Keratinocyte (primary cell): ENCODE data around the gene CELF2.

ENCODE experiments used
- EZH2 ChIP-seq: IDR thresholded peaks from one replicate; pipeline ENCODE4 v1.6.1; 2012; ENCODE audit warnings: inconsistent platforms, mild to moderate bottlenecking, low read length, moderate library complexity
- TF ChIP-seq, protein P1 (sequence below), 3 experiments: IDR thresholded peaks in 1 of 3; conservative IDR thresholded peaks in 1 of 3; optimal IDR thresholded peaks in 1 of 3; 2 replicates in 2 of 3; 3 replicates in 1 of 3; pipeline versions ENCODE3 to v1.5.1; 2011; ENCODE audit warnings: low read length in 3 of 3, mild to moderate bottlenecking in 3 of 3, moderate library complexity in 2 of 3, control low read depth in 1 of 3, inconsistent platforms in 1 of 3; ENCODE audit not compliant: insufficient read depth in 2 of 3; ENCODE audit errors: extremely low read depth in 1 of 3

DNA sequence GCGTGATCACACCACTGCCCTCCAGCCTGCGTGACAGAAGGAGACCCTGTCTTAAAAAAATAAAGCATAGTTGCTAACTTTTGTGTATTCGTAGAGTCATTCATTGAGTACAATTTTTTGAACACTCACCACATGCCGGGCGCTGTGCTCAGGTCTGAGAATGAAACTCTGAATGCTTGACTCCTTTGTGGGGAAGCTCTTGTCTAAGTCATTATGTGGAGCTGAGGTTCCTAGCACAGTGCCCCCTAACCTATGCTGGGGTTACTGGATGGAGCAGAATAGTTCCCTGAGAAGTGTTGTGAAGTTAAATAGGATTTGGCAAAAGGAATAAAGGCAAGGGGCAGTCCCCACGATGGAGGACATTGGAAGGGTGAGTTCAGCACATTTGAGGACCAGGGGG, 123.3 kb downstream of the CELF2 start:
- no peak for TF ChIP-seq EZH2
- TF ChIP-seq, protein P1, sequence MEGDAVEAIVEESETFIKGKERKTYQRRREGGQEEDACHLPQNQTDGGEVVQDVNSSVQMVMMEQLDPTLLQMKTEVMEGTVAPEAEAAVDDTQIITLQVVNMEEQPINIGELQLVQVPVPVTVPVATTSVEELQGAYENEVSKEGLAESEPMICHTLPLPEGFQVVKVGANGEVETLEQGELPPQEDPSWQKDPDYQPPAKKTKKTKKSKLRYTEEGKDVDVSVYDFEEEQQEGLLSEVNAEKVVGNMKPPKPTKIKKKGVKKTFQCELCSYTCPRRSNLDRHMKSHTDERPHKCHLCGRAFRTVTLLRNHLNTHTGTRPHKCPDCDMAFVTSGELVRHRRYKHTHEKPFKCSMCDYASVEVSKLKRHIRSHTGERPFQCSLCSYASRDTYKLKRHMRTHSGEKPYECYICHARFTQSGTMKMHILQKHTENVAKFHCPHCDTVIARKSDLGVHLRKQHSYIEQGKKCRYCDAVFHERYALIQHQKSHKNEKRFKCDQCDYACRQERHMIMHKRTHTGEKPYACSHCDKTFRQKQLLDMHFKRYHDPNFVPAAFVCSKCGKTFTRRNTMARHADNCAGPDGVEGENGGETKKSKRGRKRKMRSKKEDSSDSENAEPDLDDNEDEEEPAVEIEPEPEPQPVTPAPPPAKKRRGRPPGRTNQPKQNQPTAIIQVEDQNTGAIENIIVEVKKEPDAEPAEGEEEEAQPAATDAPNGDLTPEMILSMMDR (optimal IDR thresholded peaks at IDR 0.05 in 1 of 3, IDR thresholded peaks at IDR 0.05 in 1 of 3, conservative IDR thresholded peaks at IDR 0.05 in 1 of 3; ENCODE audit: extremely low read depth in 1 of 3, insufficient read depth in 2 of 3, low read length in 3 of 3): no peak
